ENCODE data around the gene MEFV. TPM values are rescaled to one million over a fixed set of nuclear protein-coding genes. Genes with fewer than 3 reads are reported as not detected.

The MEFV gene
- total and polyA plus RNA-seq, 2 of the 13 experiments (the other 11 are each of a cell fraction or from before 2014, with no cell fraction given): 0.22 TPM; not detected in 1

DNA sequence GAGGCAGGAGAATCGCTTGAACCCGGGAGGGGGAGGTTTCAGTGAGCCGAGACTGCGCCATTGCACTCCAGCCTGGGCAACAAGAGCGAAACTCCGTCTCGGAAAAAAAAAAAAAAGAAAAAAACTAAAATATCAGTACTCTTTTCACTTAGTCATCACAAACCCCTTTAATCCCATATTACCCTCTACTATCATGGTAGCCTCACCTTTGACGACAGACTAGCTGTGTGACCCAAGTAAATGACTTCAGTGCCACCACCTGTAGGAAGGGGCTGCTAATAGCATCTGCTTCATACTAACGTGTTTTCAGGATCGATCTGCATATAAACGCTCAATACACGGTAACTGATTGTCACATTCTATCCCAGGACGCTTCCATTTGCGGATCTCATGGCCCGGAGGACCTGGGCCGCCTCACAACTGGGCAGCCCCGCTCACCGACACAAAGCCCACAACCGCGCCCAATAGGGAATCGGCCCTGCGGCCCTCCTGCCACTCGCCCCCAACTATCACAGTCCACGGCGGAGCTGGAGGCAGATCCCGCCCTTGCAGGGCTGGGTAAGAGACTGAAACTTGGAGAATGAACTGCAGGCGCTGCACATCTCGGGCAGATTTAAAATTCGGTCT lies 25.8 kb upstream of the MEFV start (continued):
- TF ChIP-seq, protein P1, sequence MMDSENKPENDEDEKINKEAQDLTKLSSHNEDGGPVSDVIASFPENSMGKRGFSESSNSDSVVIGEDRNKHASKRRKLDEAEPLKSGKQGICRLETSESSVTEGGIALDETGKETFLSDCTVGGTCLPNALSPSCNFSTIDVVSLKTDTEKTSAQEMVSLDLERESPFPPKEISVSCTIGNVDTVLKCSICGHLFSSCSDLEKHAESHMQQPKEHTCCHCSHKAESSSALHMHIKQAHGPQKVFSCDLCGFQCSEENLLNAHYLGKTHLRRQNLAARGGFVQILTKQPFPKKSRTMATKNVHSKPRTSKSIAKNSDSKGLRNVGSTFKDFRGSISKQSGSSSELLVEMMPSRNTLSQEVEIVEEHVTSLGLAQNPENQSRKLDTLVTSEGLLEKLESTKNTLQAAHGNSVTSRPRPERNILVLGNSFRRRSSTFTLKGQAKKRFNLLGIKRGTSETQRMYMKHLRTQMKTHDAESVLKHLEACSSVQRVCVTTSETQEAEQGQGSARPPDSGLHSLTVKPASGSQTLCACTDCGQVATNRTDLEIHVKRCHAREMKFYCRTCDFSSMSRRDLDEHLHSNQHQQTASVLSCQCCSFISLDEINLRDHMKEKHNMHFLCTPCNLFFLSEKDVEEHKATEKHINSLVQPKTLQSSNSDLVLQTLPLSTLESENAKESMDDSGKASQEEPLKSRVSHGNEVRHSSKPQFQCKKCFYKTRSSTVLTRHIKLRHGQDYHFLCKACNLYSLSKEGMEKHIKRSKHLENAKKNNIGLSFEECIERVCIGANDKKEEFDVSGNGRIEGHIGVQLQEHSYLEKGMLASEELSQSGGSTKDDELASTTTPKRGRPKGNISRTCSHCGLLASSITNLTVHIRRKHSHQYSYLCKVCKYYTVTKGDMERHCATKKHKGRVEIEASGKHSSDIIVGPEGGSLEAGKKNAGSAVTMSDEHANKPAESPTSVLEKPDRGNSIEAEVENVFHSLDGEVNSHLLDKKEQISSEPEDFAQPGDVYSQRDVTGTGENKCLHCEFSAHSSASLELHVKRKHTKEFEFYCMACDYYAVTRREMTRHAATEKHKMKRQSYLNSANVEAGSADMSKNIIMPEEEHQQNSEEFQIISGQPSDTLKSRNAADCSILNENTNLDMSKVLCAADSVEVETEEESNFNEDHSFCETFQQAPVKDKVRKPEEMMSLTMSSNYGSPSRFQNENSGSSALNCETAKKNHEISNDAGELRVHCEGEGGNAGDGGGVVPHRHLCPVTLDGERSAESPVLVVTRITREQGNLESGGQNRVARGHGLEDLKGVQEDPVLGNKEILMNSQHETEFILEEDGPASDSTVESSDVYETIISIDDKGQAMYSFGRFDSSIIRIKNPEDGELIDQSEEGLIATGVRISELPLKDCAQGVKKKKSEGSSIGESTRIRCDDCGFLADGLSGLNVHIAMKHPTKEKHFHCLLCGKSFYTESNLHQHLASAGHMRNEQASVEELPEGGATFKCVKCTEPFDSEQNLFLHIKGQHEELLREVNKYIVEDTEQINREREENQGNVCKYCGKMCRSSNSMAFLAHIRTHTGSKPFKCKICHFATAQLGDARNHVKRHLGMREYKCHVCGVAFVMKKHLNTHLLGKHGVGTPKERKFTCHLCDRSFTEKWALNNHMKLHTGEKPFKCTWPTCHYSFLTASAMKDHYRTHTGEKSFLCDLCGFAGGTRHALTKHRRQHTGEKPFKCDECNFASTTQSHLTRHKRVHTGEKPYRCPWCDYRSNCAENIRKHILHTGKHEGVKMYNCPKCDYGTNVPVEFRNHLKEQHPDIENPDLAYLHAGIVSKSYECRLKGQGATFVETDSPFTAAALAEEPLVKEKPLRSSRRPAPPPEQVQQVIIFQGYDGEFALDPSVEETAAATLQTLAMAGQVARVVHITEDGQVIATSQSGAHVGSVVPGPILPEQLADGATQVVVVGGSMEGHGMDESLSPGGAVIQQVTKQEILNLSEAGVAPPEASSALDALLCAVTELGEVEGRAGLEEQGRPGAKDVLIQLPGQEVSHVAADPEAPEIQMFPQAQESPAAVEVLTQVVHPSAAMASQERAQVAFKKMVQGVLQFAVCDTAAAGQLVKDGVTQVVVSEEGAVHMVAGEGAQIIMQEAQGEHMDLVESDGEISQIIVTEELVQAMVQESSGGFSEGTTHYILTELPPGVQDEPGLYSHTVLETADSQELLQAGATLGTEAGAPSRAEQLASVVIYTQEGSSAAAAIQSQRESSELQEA (CRISPR knock-in tag; IDR thresholded peaks at IDR 0.05; ENCODE audit: not compliant biosample characterization): no peak
- TF ChIP-seq ZBTB10 (CRISPR knock-in tag; IDR thresholded peaks at IDR 0.05; ENCODE audit: borderline replicate concordance): no peak
- 0 out of 2 replicates have a peak, but pooled peaks have one; percentile 17 for TF ChIP-seq HNRNPL (IDR thresholded peaks at IDR 0.05; ENCODE audit: low read depth, low read length)
- TF ChIP-seq SKI (IDR thresholded peaks at IDR 0.05; ENCODE audit: partially characterized antibody): no peak
- peak; percentile 41; the same call in 1 of the 2 replicates for TF ChIP-seq ZNF34 (CRISPR knock-in tag; IDR thresholded peaks at IDR 0.05; ENCODE audit: borderline replicate concordance)
- no peak for TF ChIP-seq ZNF451 (CRISPR knock-in tag; IDR thresholded peaks at IDR 0.05)
- TF ChIP-seq ZBTB42 (CRISPR knock-in tag; IDR thresholded peaks at IDR 0.05): no peak
- TF ChIP-seq ZNF678 (CRISPR knock-in tag; IDR thresholded peaks at IDR 0.05): no peak
- TF ChIP-seq SOX6 (IDR thresholded peaks at IDR 0.05): no peak
- TF ChIP-seq SOX6 (CRISPR knock-in tag; IDR thresholded peaks at IDR 0.05): no peak; the same call in 1 of the 2 replicates
- TF ChIP-seq CBFB (CRISPR knock-in tag; IDR thresholded peaks at IDR 0.05): 0 out of 2 replicates have a peak, but pooled peaks have one; percentile 5
- TF ChIP-seq MED1 (CRISPR knock-in tag; IDR thresholded peaks at IDR 0.05): no peak; the same call in 1 of the 2 replicates
- TF ChIP-seq, protein P2, sequence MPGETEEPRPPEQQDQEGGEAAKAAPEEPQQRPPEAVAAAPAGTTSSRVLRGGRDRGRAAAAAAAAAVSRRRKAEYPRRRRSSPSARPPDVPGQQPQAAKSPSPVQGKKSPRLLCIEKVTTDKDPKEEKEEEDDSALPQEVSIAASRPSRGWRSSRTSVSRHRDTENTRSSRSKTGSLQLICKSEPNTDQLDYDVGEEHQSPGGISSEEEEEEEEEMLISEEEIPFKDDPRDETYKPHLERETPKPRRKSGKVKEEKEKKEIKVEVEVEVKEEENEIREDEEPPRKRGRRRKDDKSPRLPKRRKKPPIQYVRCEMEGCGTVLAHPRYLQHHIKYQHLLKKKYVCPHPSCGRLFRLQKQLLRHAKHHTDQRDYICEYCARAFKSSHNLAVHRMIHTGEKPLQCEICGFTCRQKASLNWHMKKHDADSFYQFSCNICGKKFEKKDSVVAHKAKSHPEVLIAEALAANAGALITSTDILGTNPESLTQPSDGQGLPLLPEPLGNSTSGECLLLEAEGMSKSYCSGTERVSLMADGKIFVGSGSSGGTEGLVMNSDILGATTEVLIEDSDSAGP (CRISPR knock-in tag; IDR thresholded peaks at IDR 0.05; ENCODE audit: borderline replicate concordance): no peak
